GM23248 (cell line): ENCODE results near the gene TENM3. TPM values are rescaled to one million over a fixed set of nuclear protein-coding genes. Genes with fewer than 3 reads are reported as not detected.

Experiments
- DNase-seq: peaks from one replicate; pipeline ENCODE4 v3.0.0-alpha.2; 2015
- H2AFZ ChIP-seq: fragments of 200-600 bp; sonication (generic); 2 replicates; pipeline ENCODE4 v1.6.1; 2016; ENCODE audit warnings: antibody characterized with exemption
- H3F3A ChIP-seq: fragments of 200-600 bp; sonication (generic); 2 replicates; pipeline ENCODE4 v1.6.1; 2016; ENCODE audit warnings: mild to moderate bottlenecking, antibody characterized with exemption, mixed run types; ENCODE audit not compliant: insufficient read depth
- H3K27ac ChIP-seq: fragments of 200-600 bp; sonication (generic); 2 replicates; pipeline ENCODE4 v1.5.1; 2016; ENCODE audit warnings: mild to moderate bottlenecking
- H3K27me3 ChIP-seq: fragments of 200-600 bp; sonication (generic); replicated peaks from 2 replicates; pipeline ENCODE4 v1.6.1; 2016; ENCODE audit warnings: mild to moderate bottlenecking; ENCODE audit not compliant: insufficient read depth
- H3K36me3 ChIP-seq: fragments of 200-600 bp; sonication (generic); 2 replicates; pipeline ENCODE4 v1.6.1; 2016; ENCODE audit warnings: low read depth, mild to moderate bottlenecking
- H3K4me1 ChIP-seq: fragments of 200-600 bp; sonication (generic); 2 replicates; pipeline ENCODE4 v1.6.1; 2016; ENCODE audit warnings: mild to moderate bottlenecking; ENCODE audit not compliant: insufficient read depth
- H3K4me2 ChIP-seq: fragments of 200-600 bp; sonication (generic); one replicate; pipeline ENCODE4 v1.6.1; 2016; ENCODE audit warnings: mild to moderate bottlenecking; ENCODE audit not compliant: unreplicated experiment
- H3K4me3 ChIP-seq: fragments of 200-600 bp; sonication (generic); 2 replicates; pipeline ENCODE4 v1.5.1; 2016; ENCODE audit warnings: mild to moderate bottlenecking
- H3K79me2 ChIP-seq: fragments of 200-600 bp; sonication (generic); 2 replicates; pipeline ENCODE4 v1.6.1; 2016; ENCODE audit warnings: mild to moderate bottlenecking; ENCODE audit not compliant: insufficient read depth
- H3K9ac ChIP-seq: fragments of 200-600 bp; sonication (generic); 2 replicates; pipeline ENCODE4 v1.6.1; 2016; ENCODE audit warnings: mild to moderate bottlenecking
- H3K9me2 ChIP-seq: fragments of 200-600 bp; sonication (generic); 2 replicates; pipeline ENCODE4 v1.6.1; 2016; ENCODE audit warnings: mixed run types, mild to moderate bottlenecking, moderate library complexity; ENCODE audit not compliant: insufficient read depth
- H3K9me3 ChIP-seq: fragments of 200-600 bp; sonication (generic); one replicate; pipeline ENCODE4 v1.6.1; 2017; ENCODE audit warnings: low read depth
- H4K20me1 ChIP-seq: fragments of 200-600 bp; sonication (generic); 2 replicates; pipeline ENCODE4 v1.6.0; 2016; ENCODE audit not compliant: insufficient read depth
- EZH2 ChIP-seq: fragments of 200-600 bp; sonication (generic); IDR thresholded peaks from 2 replicates; pipeline ENCODE4 v1.6.1; 2018; ENCODE audit warnings: antibody characterized with exemption, mild to moderate bottlenecking; ENCODE audit not compliant: insufficient read depth, poor library complexity, severe bottlenecking
- EZH2phosphoT487 ChIP-seq: fragments of 200-600 bp; sonication (generic); IDR thresholded peaks from 2 replicates; pipeline ENCODE4 v1.6.1; 2018; ENCODE audit warnings: antibody characterized with exemption, moderate library complexity, mild to moderate bottlenecking, low read depth; ENCODE audit not compliant: insufficient read depth
- WGBS, 2 experiments: methylation state at CpG; one replicate each; pipeline ENCODE4 v1.1.6; 2015 to 2017; ENCODE audit warnings: low lambda C conversion rate in 2 of 2, low coverage in 1 of 2; ENCODE audit errors: missing lambda C conversion rate in 2 of 2; 5-methylcytosine and 5-hydroxymethylcytosine counted together
- in situ Hi-C: fragments of 300-500 bp; cut with MboI; formaldehyde crosslinking; loops from 2 replicates; pipeline ENCODE4 v1.15.0; 2020
- polyA plus RNA-seq: library from polyadenylated mRNA; unstranded; fragments of >200 nt; fragmentation: Nextera tagmentation; extraction: Ambion mirVana; gene quantifications from 2 replicates; pipeline ENCODE4 v1.2.1, GENCODE V29; 2016
- total RNA-seq: library from RNA; depleted of rRNA; stranded (reverse); fragments of >200 nt; shearing (Covaris generic); gene quantifications from 2 replicates; pipeline ENCODE4 v1.2.3, GENCODE V29; 2014

TENM3 gene
- total and polyA plus RNA-seq, 2 experiments from 2014 or later = 0.83 to 8.1 TPM

DNA sequence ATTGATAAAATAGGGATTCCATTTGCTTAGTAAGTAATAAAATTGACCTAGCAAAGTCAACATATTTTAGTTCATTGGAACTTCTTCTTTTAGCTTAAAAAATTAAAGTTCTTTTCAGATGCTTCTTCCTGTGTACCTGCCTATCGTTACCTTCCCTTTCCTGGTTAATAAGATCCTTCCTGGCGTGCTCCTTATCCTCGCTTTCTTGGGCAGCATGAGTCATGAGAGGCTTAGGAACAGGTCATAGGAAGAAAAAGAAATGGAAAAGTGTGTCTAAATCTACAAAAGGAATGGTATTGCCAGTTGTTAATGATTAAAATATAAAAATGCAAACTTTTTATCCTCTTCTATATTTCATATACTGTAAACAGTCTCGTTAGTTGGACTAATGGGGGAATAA lies 503.7 kb downstream of the TENM3 start:
- DNase-seq = no peak
- Histone ChIP-seq H3K36me3 (no peaks in the 10 kb centered on the region), H3K79me2 (no peaks in the 10 kb centered on the region), H3K27me3 (no peaks in the 10 kb centered on the region), H2AFZ (no peak overlapping the region), H3K4me2 (no peak overlapping the region), H4K20me1 (no peaks in the 10 kb centered on the region), H3F3A (no peaks in the 10 kb centered on the region), H3K4me1 (peaks cover 6% of the 10 kb centered on the region; the same call in 1 of the 2 replicates), H3K9me3 (no peaks in the 10 kb centered on the region), H3K9ac (no peak overlapping the region), H3K4me3 (no peak overlapping the region), H3K9me2 (0 out of 2 replicates have a peak, but pooled peaks cover 4% of the 10 kb centered on the region), H3K27ac (no peak overlapping the region)
- TF ChIP-seq EZH2phosphoT487 (no peak), EZH2 (no peak)
- in situ Hi-C loops = no loop called here
- 68 to 71% methylated on average over 4 of the region's 4 CpGs for WGBS, 2 experiments

DNA sequence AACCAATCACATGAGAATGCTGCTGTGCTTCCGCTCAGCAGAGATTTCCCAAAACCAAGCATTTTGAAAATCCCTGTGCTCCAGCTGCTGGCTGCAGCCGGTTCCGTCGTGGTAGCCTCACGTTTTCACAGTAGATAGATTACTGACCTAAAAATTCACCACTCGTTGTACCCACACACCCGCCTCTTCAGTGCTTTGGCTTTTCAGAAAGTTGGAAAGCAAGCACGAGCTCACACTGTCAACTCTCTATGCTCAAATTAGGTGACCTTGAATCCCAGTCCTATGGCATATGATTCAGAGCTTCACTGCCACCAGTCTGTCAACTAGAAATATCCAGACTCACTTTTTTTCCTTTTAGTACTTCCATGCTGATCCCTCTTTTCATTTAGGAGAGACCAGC lies 505.1 kb downstream of the TENM3 start:
- Histone ChIP-seq H3K36me3 (no peaks in the 10 kb centered on the region), H3K27ac (no peak overlapping the region), H3K9me3 (no peaks in the 10 kb centered on the region), H3F3A (no peaks in the 10 kb centered on the region), H4K20me1 (no peaks in the 10 kb centered on the region), H3K4me1 (peaks cover 13% of the 10 kb centered on the region; the same call in 1 of the 2 replicates), H3K9me2 (0 out of 2 replicates have a peak, but pooled peaks cover 4% of the 10 kb centered on the region), H3K9ac (no peak overlapping the region), H3K4me2 (no peak overlapping the region), H2AFZ (no peak overlapping the region), H3K4me3 (no peak overlapping the region), H3K27me3 (no peaks in the 10 kb centered on the region), H3K79me2 (no peaks in the 10 kb centered on the region)
- no peak for DNase-seq
- TF ChIP-seq EZH2phosphoT487 = no peak
- no peak for TF ChIP-seq EZH2
- 63 to 65% methylated on average over 8 of the region's 8 CpGs for WGBS, 2 experiments
- in situ Hi-C loops = no loop called here

DNA sequence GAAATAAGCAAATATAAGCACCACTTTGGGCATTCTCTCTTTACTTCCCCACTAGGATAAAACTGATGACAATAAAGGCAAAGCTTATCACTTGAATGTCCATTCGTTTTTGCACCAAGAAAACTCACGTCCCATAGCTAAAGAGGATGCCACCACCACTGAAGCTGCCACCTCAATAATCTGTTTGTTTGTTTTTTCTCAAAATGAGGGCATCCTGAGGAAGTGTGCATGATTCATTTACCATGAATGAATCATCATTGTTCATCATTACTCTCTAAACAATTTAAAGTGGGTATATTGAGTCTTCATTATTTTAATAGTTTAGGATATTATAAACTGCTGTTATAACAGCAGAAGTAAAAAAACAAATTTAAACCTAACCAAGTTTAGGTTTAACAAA lies 505.7 kb downstream of the TENM3 start:
- no peaks in the 10 kb centered on the region for H3K79me2 ChIP-seq
- no peaks in the 10 kb centered on the region for H3K9me3 ChIP-seq
- H3K27me3 ChIP-seq = no peaks in the 10 kb centered on the region
- H3K4me2 ChIP-seq = no peak overlapping the region
- in situ Hi-C loops = no loop called here
- 69 to 92% methylated on average over 2 of the region's 2 CpGs for WGBS, 2 experiments
- DNase-seq = peak; percentile 31
- TF ChIP-seq EZH2 (no peak), EZH2phosphoT487 (no peak)
- H3K27ac ChIP-seq = no peak overlapping the region
- H3K4me3 ChIP-seq = no peak overlapping the region
- no peak overlapping the region for H3K9ac ChIP-seq
- H3K4me1 ChIP-seq = peaks cover 13% of the 10 kb centered on the region; the same call in 1 of the 2 replicates
- H3K36me3 ChIP-seq = no peaks in the 10 kb centered on the region
- H2AFZ ChIP-seq = no peak overlapping the region
- no peaks in the 10 kb centered on the region for H3F3A ChIP-seq
- no peaks in the 10 kb centered on the region for H3K9me2 ChIP-seq
- no peaks in the 10 kb centered on the region for H4K20me1 ChIP-seq

DNA sequence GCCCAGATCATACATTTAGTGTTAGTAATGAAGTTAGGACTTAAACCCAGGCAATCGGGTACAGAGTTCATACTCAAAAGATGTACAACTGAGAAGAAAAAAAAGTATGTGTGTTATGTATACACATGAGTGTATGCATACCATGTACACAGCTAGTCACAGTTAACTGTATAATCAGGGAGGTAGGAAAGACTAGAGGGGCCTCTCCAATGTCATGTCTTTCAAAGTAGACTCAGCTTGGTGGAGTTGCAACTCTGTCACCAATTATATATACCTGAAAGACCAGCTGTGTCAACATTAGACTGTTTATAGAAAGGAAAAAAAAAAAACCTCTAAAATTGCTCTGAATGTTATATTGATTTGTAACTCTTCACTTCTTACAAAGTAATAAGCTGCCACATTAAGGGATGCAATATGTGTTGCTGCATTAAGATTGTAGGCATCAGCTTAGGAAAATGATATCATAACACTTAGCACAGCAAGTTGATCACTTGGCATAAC lies 506.5 kb downstream of the TENM3 start:
- Histone ChIP-seq H3K79me2 (no peaks in the 10 kb centered on the region), H3K36me3 (no peaks in the 10 kb centered on the region), H3F3A (no peaks in the 10 kb centered on the region), H3K27ac (no peak overlapping the region), H3K4me1 (peaks cover 13% of the 10 kb centered on the region; the same call in 1 of the 2 replicates), H3K9me2 (no peaks in the 10 kb centered on the region), H3K4me3 (no peak overlapping the region), H3K27me3 (no peaks in the 10 kb centered on the region), H2AFZ (no peak overlapping the region), H3K9ac (no peak overlapping the region), H3K4me2 (no peak overlapping the region), H4K20me1 (no peaks in the 10 kb centered on the region), H3K9me3 (no peaks in the 10 kb centered on the region)
- DNase-seq = no peak
- in situ Hi-C loops = no loop called here
- TF ChIP-seq EZH2phosphoT487 = no peak
- no peak for TF ChIP-seq EZH2
- 68 to 72% methylated on average over 1 of the region's 1 CpG for WGBS, 2 experiments
